PFSK-1 (cell line): ENCODE results near the gene LDLRAD2.

ENCODE experiments used
- FOXP2 ChIP-seq: optimal IDR thresholded peaks from 2 replicates; pipeline ENCODE3; 2011; ENCODE audit warnings: borderline replicate concordance, control low read depth, inconsistent platforms; ENCODE audit not compliant: insufficient read depth; ENCODE audit errors: extremely low read length, extremely low read depth
- POLR2AphosphoS5 ChIP-seq: IDR thresholded peaks from 2 replicates; pipeline ENCODE4 v1.6.1; 2012; ENCODE audit warnings: low read depth, mild to moderate bottlenecking, control low read depth, low read length, moderate library complexity
- REST ChIP-seq, 2 experiments: IDR thresholded peaks; 2 replicates each; pipeline versions ENCODE4 v1.6.1 to v1.8.0; 2011 to 2012; ENCODE audit warnings: low read depth in 2 of 2, low read length in 2 of 2, control low read depth in 1 of 2, inconsistent platforms in 1 of 2, mild to moderate bottlenecking in 1 of 2, moderate library complexity in 1 of 2; ENCODE audit not compliant: insufficient read depth in 1 of 2
- SIN3A ChIP-seq: IDR thresholded peaks from 2 replicates; pipeline ENCODE4 v1.6.1; 2012; ENCODE audit warnings: mild to moderate bottlenecking, low read length, moderate library complexity, borderline replicate concordance; ENCODE audit not compliant: insufficient read depth
- TAF1 ChIP-seq: IDR thresholded peaks from 2 replicates; pipeline ENCODE4 v1.6.1; 2012; ENCODE audit warnings: low read length, control low read depth, borderline replicate concordance; ENCODE audit not compliant: insufficient read depth

The LDLRAD2 gene

GRCh38 chr1:21815724-21816321 is 3.8 kb downstream of the LDLRAD2 start:
- TF ChIP-seq FOXP2, result no peak
- no peak for TF ChIP-seq REST (IDR thresholded peaks at IDR 0.05; ENCODE audit: insufficient read depth in 1 of 2, low read depth in 2 of 2, low read length in 2 of 2)
- no peak for TF ChIP-seq SIN3A
- no peak for TF ChIP-seq POLR2AphosphoS5
- no peak for TF ChIP-seq TAF1

GRCh38 chr1:21816602-21817302 is 4.7 kb downstream of the LDLRAD2 start:
- TF ChIP-seq TAF1 (no peak), POLR2AphosphoS5 (no peak), SIN3A (no peak), FOXP2 (no peak), REST (IDR thresholded peaks at IDR 0.05; ENCODE audit: insufficient read depth in 1 of 2, low read depth in 2 of 2, low read length in 2 of 2) (no peak)

GRCh38 chr1:21818656-21819055 is 6.6 kb downstream of the LDLRAD2 start:
- TF ChIP-seq TAF1, result no peak
- TF ChIP-seq FOXP2, result no peak
- TF ChIP-seq REST (IDR thresholded peaks at IDR 0.05; ENCODE audit: insufficient read depth in 1 of 2, low read depth in 2 of 2, low read length in 2 of 2), result no peak
- TF ChIP-seq SIN3A, result no peak
- TF ChIP-seq POLR2AphosphoS5, result no peak

GRCh38 chr1:21820597-21821232 is 8.7 kb downstream of the LDLRAD2 start:
- no peak for TF ChIP-seq FOXP2
- TF ChIP-seq TAF1, result no peak
- TF ChIP-seq REST (IDR thresholded peaks at IDR 0.05; ENCODE audit: insufficient read depth in 1 of 2, low read depth in 2 of 2, low read length in 2 of 2), result no peak
- TF ChIP-seq POLR2AphosphoS5, result no peak
- TF ChIP-seq SIN3A, result no peak
